Esophagus squamous epithelium (tissue), 5 donors: Measurements from ENCODE around the gene AGBL1. TPM values are rescaled to one million over a fixed set of nuclear protein-coding genes. Genes with fewer than 3 reads are reported as not detected.

Experiments used
- DNase-seq: peaks from one replicate; lab custom pipeline; 2025; lab: John Stamatoyannopoulos, UW
- H3K27ac ChIP-seq, 4 donors: fragments of 200-600 bp; sonication (generic); one replicate each; pipeline ENCODE4 v1.5.1; 2016 to 2019; ENCODE audit warnings: mild to moderate bottlenecking in 1 of 4
- H3K27me3 ChIP-seq, 4 donors: fragments of 200-600 bp; sonication (generic); 1 replicate in 3 of 4; 2 replicates in 1 of 4; pipeline versions ENCODE4 v1.5.1 to v1.6.0; 2017 to 2021; ENCODE audit warnings: antibody characterized with exemption in 1 of 4
- H3K36me3 ChIP-seq, 3 donors: fragments of 200-600 bp; sonication (generic); one replicate each; pipeline ENCODE4 v1.5.1; 2016 to 2019
- H3K4me1 ChIP-seq, 3 donors: fragments of 200-600 bp; sonication (generic); one replicate each; pipeline ENCODE4 v1.5.1; 2017 to 2019
- H3K4me3 ChIP-seq, 4 donors: fragments of 200-600 bp; sonication (generic); 1 replicate in 3 of 4; 2 replicates in 1 of 4; pipeline ENCODE4 v1.5.1; 2016 to 2019; ENCODE audit warnings: mild to moderate bottlenecking in 2 of 4, moderate library complexity in 1 of 4
- H3K9me3 ChIP-seq, 3 donors: fragments of 200-600 bp; sonication (generic); one replicate each; pipeline ENCODE4 v1.5.1; 2016 to 2019
- CTCF ChIP-seq, 6 experiments: fragments of 450-650 bp in 4 of 6; fragments of 200-600 bp in 2 of 6; sonication (generic) in 2 of 6; IDR thresholded peaks; one replicate each; pipeline ENCODE4 v1.5.1; 2016 to 2019; ENCODE audit warnings: antibody characterized with exemption in 6 of 6, mild to moderate bottlenecking in 4 of 6, moderate library complexity in 4 of 6
- POLR2A ChIP-seq, 4 donors: fragments of 450-650 bp; IDR thresholded peaks; one replicate each; pipeline ENCODE4 v1.6.1; 2017; ENCODE audit warnings: antibody characterized with exemption in 4 of 4, mild to moderate bottlenecking in 4 of 4, moderate library complexity in 3 of 4
- WGBS, 2 donors: methylation state at CpG; one replicate each; pipeline ENCODE4 v1.1.5; 2018; 5-methylcytosine and 5-hydroxymethylcytosine counted together
- intact Hi-C: fragments of 100-400 bp; cut with DNase I; formaldehyde crosslinking; loops from one replicate; pipeline ENCODE4 v1.15.0; 2022
- total RNA-seq, 4 donors: library from RNA; depleted of rRNA; stranded (reverse); fragments of >200 nt; gene quantifications; one replicate each; pipeline ENCODE4 v1.1.0, GENCODE V29; 2016
- donor health status: DM: yes; HTN: yes; CAD: no.

Gene AGBL1
- total RNA-seq, 4 donors from 2014 or later: 0.11 to 0.21 (median 0.19) TPM; not detected in 1

GRCh38 chr15:86193716-86194380 is 114.2 kb downstream of the AGBL1 start:
- intact Hi-C loops: no loop called here
- H3K4me3 ChIP-seq: no peak overlapping the region
- H3K36me3 ChIP-seq: no peaks in the 10 kb centered on the region
- H3K27me3 ChIP-seq: no peaks in the 10 kb centered on the region
- TF ChIP-seq CTCF (IDR thresholded peaks at IDR 0.05): no peak
- TF ChIP-seq POLR2A (IDR thresholded peaks at IDR 0.05): no peak
- peak overlapping the region in 1 of 4 donors; percentile 28 for H3K27ac ChIP-seq
- no peaks in the 10 kb centered on the region for H3K9me3 ChIP-seq
- no peaks in the 10 kb centered on the region for H3K4me1 ChIP-seq
- DNase-seq: no peak
- WGBS, 2 donors: 64 to 65% methylated on average over 11 of the region's 11 CpGs

DNA sequence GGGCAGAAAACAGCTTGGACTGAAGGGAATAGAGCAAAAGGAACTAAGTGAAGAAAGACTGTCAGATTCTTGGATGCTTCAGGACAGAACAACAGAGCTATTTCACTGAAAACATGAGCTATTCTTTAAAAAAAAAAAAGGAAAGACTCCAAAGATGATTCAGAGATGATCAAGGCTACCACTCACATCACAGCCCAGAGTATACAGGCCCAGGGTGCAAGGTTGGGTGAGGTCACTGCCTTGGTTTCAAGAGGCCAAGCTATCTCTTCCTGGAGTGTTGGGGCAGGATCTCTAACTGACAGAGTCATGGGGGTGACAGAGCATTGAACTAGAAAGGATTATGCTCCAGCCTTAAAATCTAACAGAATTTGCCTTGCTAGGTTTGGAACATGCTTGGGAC is 118.1 kb downstream of the AGBL1 start:
- Histone ChIP-seq H3K4me3 (no peak overlapping the region), H3K27me3 (no peaks in the 10 kb centered on the region), H3K9me3 (no peaks in the 10 kb centered on the region), H3K36me3 (no peaks in the 10 kb centered on the region), H3K4me1 (no peaks in the 10 kb centered on the region), H3K27ac (no peak overlapping the region)
- DNase-seq: no peak
- no peak for TF ChIP-seq CTCF (IDR thresholded peaks at IDR 0.05)
- no peak for TF ChIP-seq POLR2A (IDR thresholded peaks at IDR 0.05)
- intact Hi-C loops: no loop called here

GRCh38 chr15:86199467-86200145 is 119.9 kb downstream of the AGBL1 start:
- no peak overlapping the region for H3K27ac ChIP-seq
- TF ChIP-seq CTCF (IDR thresholded peaks at IDR 0.05) (no peak), POLR2A (IDR thresholded peaks at IDR 0.05) (no peak)
- 56 to 58% methylated on average over 7 of the region's 7 CpGs for WGBS, 2 donors
- H3K4me3 ChIP-seq: no peak overlapping the region
- H3K36me3 ChIP-seq: no peaks in the 10 kb centered on the region
- no peaks in the 10 kb centered on the region for H3K4me1 ChIP-seq
- no peaks in the 10 kb centered on the region for H3K27me3 ChIP-seq
- intact Hi-C loops: no loop called here
- no peak for DNase-seq
- H3K9me3 ChIP-seq: no peaks in the 10 kb centered on the region

- TF ChIP-seq CTCF (IDR thresholded peaks at IDR 0.05): no peak
- no peak for TF ChIP-seq POLR2A (IDR thresholded peaks at IDR 0.05)
- Histone ChIP-seq H3K27me3 (no peaks in the 10 kb centered on the region), H3K4me1 (no peaks in the 10 kb centered on the region), H3K4me3 (no peak overlapping the region), H3K36me3 (no peaks in the 10 kb centered on the region), H3K9me3 (no peaks in the 10 kb centered on the region), H3K27ac (no peak overlapping the region)
- DNase-seq: no peak
- intact Hi-C loops: no loop called here
- 77 to 90% methylated on average over 3 of the region's 3 CpGs for WGBS, 2 donors
These were observed 121.8 kb downstream of the AGBL1 start for GRCh38 chr15:86201313-86202008.

GRCh38 chr15:86203462-86203861 is 123.8 kb downstream of the AGBL1 start:
- no peak overlapping the region for H3K4me3 ChIP-seq
- 43 to 63% methylated on average over 2 of the region's 2 CpGs for WGBS, 2 donors
- TF ChIP-seq POLR2A (IDR thresholded peaks at IDR 0.05): no peak
- no peak for TF ChIP-seq CTCF (IDR thresholded peaks at IDR 0.05)
- no peaks in the 10 kb centered on the region for H3K9me3 ChIP-seq
- no peaks in the 10 kb centered on the region for H3K27me3 ChIP-seq
- no peaks in the 10 kb centered on the region for H3K4me1 ChIP-seq
- no peak for DNase-seq
- intact Hi-C loops: no loop called here
- no peak overlapping the region for H3K27ac ChIP-seq
- H3K36me3 ChIP-seq: no peaks in the 10 kb centered on the region
